GM19240 (cell line): ENCODE measurements around the gene WDR5B.
"Not testable (repeated sequence)": the region's sequence is repeated elsewhere in the genome, so short reads cannot be mapped to it uniquely, and the experiment has no call there.

Source experiments
- DNase-seq: peaks from one replicate; pipeline ENCODE4 v3.0.0; 2011; ENCODE audit warnings: low spot score; ENCODE audit not compliant: insufficient read length

WDR5B gene

GRCh38 chr3:122366379-122366749 lies 49.5 kb downstream of the WDR5B start:
- DNase-seq, result no peak

DNA sequence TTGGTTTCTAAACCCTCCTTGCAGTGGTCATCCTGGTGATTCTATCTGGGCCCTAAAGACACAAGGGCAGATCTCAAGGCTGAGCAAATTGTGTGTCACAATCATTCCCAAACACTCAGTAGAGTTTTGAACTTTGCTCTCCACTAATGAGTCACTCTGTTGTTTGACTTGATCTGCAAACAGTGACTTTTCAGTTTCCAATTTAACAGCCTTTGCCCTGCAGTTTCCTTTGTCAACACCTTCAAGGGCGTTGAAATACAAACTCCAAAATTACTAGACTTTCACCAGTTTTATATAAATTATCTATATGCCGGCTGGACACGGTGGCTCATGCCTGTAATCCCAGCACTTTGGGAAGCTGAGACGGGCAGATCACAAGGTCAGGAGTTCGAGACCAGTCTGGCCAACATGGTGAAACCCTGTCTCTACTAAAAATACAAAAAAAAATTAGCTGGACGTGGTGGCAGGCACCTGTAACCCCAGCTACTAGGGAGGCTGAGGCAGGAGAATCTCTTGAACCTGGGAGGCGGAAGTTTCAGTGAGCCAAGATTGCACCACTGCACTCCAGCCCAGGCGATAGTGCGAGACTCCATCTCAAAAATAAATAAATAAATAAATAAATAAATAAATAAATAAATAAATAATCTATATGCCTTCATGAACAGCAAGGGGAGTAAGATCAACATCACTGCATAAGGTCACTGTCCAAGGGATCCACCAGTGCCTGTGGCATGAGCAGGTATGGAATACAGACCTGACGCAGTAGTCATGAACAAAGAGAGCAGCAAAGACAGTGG lies 50.1 kb downstream of the WDR5B start:
- not testable (repeated sequence) for DNase-seq

DNA sequence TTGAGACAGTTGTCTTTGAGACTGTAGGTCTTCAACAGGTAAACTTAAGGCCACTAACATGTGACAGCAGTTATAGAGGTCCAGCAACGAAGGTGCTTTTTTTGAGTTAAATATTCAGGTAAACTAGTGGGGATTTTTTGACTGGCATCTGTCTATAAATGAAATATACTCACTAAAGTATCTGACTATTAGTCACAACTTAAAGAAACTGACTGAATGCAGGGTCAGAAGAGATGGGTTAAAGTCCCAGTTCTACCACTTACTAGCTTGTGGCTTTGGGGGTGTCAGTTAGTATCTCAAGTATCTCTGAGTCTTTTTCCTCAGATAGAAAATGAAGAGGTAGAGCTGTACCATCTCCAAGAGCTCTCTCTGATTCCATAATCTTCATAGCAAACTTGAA lies 50.8 kb downstream of the WDR5B start:
- DNase-seq, result no peak

DNA sequence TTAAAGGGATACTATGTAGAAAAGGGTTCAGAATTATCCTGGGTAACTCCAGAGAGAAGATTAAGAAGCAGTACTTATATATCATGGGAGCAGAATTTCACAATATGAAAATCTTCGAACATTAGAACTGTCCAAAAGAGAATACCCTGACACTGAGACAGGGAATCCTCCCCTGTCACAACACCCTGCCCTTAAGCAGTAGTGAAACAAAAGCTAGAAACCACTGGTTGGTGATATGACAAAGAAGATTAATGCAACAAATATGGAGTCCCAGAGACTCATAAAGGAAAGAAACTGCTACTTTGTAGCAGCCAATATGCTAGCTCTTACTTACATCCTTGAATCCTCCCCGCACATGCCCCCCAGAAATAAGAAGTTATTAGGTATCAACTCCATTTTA lies 51.4 kb downstream of the WDR5B start:
- DNase-seq, result no peak
